ENCODE results near the gene MECP2.

Gene MECP2

DNA sequence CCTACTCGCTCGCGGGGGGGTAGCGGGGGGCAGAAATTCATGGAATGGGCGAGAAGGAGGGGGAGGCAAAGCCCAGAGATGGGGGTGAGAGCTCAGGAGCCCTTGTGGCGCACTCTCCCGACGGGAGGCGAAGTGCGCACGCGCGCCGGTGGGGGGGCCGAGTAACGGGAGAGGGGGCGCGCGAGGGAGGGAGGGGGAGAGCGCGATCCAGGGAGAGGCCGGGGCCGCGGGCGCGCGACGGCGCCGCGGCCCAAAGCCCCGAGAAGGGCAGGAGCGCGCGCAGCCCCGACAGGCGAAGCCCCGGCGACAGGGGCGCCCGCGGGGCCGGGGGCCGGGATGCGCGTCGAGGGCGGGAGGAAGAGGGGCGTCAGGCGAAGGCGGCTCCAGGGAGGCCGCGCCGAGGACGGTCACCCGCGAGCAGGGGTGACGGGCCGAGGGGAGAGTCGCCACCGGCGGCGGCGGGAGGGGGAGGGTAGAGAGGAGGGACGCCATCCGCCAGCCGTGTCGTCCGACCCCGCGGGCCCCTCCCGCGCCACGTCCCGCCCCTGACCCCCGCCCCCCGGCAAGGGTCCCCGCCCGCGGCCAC lies 421 bp downstream of the MECP2 start:
- in situ Hi-C loops (cut with HindIII; ENCODE audit: low pct_unique_long_range_greater_than_20kb, low sequenced_read_pairs): no loop called here
- DNase-seq (ENCODE audit: low read depth in 1 of 2, low spot score in 1 of 2): peak; percentile 39 to 48
- TF ChIP-seq JUND (IDR thresholded peaks at IDR 0.05; ENCODE audit: low read depth): no peak

- DNase-seq (ENCODE audit: low read depth in 1 of 2, low spot score in 1 of 2): no peak
- in situ Hi-C loops (cut with HindIII; ENCODE audit: low pct_unique_long_range_greater_than_20kb, low sequenced_read_pairs): no loop called here
- no peak for TF ChIP-seq JUND (IDR thresholded peaks at IDR 0.05; ENCODE audit: low read depth)
These were observed 1.1 kb downstream of the MECP2 start for GRCh38 chrX:154096140-154097002.

DNA sequence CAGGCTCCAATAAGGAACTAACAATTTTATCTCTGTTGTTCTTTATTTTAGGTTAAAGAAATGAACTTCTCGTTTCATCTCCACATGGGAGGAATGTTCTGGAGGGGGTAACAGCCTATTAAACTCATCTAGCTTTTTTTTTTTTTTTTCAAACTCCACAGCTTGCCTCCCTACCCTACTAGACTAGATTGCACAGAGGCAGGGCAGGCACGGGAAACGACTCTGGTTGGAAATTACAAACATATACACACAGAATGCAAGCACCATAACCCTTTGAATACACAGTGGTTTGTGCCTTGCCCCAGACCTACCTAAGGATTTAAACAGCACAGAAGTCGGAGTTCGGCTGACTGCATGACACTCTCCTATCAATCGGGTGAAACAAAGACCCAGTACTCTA lies 2.7 kb downstream of the MECP2 start:
- TF ChIP-seq JUND (IDR thresholded peaks at IDR 0.05; ENCODE audit: low read depth): no peak
- DNase-seq (ENCODE audit: low read depth in 1 of 2, low spot score in 1 of 2): no peak
- in situ Hi-C loops (cut with HindIII; ENCODE audit: low pct_unique_long_range_greater_than_20kb, low sequenced_read_pairs): no loop called here

DNA sequence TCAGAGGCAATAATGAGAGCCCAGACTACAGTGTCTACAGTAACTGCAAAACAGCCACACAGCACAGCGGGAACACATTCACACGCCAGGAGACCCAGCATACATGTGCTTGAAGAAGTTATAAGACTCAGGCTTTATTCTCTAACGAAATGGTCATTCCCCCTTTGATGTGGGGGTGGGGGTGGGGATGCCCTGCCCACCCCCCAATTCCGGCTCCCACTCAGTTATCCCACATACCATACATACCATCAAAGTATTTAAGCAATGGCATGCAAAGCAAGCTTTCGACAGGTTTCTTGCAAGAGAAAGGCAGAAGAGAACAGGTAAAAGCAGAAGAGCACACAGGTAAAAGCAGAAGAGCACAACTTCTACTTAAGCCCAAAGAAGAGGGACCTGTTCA lies 3.6 kb downstream of the MECP2 start:
- no peak for DNase-seq (ENCODE audit: low read depth in 1 of 2, low spot score in 1 of 2)
- no peak for TF ChIP-seq JUND (IDR thresholded peaks at IDR 0.05; ENCODE audit: low read depth)

GRCh38 chrX:154092371-154092770 lies 5.1 kb downstream of the MECP2 start:
- no peak for TF ChIP-seq JUND (IDR thresholded peaks at IDR 0.05; ENCODE audit: low read depth)
- in situ Hi-C loops (cut with HindIII; ENCODE audit: low pct_unique_long_range_greater_than_20kb, low sequenced_read_pairs): no loop called here
- no peak for DNase-seq (ENCODE audit: low read depth in 1 of 2, low spot score in 1 of 2)

More for the DNA sequence above, 3.6 kb downstream of the MECP2 start:
- in situ Hi-C loops (cut with HindIII; ENCODE audit: low pct_unique_long_range_greater_than_20kb, low sequenced_read_pairs): no loop called here

DNA sequence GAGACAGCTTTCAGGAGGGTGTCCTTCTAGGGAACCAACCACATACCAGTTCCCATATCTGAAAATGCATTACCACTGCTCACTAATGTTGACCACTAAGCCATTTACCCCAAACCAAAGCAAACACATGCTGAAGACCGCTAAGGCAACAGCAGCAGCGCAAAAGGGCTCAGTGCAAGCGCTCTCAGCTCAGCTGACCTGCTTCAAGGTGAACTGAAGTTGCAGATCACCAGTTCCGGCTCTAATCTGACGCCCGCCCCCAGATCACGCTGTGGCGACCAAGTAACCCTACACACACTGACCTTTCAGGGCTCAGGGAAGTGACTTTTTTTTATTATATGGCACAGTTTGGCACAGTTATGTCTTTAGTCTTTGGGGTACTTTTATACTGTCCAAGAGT lies 5.8 kb downstream of the MECP2 start:
- no peak for DNase-seq (ENCODE audit: low read depth in 1 of 2, low spot score in 1 of 2)
- in situ Hi-C loops (cut with HindIII; ENCODE audit: low pct_unique_long_range_greater_than_20kb, low sequenced_read_pairs): no loop called here
- TF ChIP-seq JUND (IDR thresholded peaks at IDR 0.05; ENCODE audit: low read depth): no peak

- in situ Hi-C loops (cut with HindIII; ENCODE audit: low pct_unique_long_range_greater_than_20kb, low sequenced_read_pairs): no loop called here
- TF ChIP-seq JUND (IDR thresholded peaks at IDR 0.05; ENCODE audit: low read depth): no peak
- no peak for DNase-seq (ENCODE audit: low read depth in 1 of 2, low spot score in 1 of 2)
These were observed 6.8 kb downstream of the MECP2 start for GRCh38 chrX:154090731-154091130.

DNA sequence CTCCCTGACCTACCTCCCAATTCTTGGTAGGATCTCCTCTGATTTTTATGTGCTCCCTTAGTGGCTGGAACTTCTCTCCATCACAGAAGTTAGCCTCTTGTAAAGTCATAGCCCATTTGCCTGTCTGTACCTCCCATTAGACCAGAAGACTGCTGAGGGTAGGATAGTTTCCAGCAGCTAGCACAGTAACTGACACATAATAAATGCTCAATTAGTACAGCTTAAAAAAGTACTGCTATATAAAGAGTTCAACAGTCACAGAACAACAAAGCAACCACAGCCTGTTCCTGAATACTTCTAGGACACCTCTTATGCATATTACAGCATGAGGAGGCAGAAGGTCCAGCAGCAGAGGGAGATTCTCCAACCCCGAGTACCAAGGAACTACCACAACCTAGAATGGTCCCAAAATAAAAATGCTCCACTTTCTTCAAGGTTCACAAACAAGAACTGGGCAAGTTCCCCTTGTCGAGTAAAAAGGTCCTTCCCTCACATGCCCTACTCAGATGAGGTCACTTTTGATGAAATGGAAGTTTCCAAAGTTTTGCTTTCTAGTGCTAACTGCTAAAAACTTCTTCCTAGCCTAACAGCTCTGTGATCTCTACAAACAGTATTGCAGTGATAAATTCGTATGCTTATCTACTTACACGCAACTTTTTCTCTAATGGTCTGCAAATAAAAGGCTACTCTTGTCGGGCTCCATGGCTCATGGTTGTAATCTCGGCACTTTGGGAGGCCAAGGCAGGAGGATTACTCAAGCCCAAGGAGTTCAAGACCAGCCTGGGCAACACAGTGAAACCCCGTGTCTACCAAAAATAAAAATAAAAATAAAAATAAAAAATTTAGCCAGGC lies 12.8 kb downstream of the MECP2 start:
- DNase-seq (ENCODE audit: low read depth in 1 of 2, low spot score in 1 of 2): no peak
- in situ Hi-C loops (cut with HindIII; ENCODE audit: low pct_unique_long_range_greater_than_20kb, low sequenced_read_pairs): no loop called here
- TF ChIP-seq JUND (IDR thresholded peaks at IDR 0.05; ENCODE audit: low read depth): no peak

- in situ Hi-C loops (cut with HindIII; ENCODE audit: low pct_unique_long_range_greater_than_20kb, low sequenced_read_pairs): no loop called here
- TF ChIP-seq JUND (IDR thresholded peaks at IDR 0.05; ENCODE audit: low read depth): no peak
These were observed 14.4 kb downstream of the MECP2 start for GRCh38 chrX:154083126-154083517.

GRCh38 chrX:154082396-154083125 lies 15.0 kb downstream of the MECP2 start:
- no peak for DNase-seq (ENCODE audit: low read depth in 1 of 2, low spot score in 1 of 2)
- in situ Hi-C loops (cut with HindIII; ENCODE audit: low pct_unique_long_range_greater_than_20kb, low sequenced_read_pairs): no loop called here
- TF ChIP-seq JUND (IDR thresholded peaks at IDR 0.05; ENCODE audit: low read depth): no peak

More at GRCh38 chrX:154083126-154083517, 14.4 kb downstream of the MECP2 start:
- DNase-seq (ENCODE audit: low read depth in 1 of 2, low spot score in 1 of 2): no peak

GRCh38 chrX:154077101-154077500 lies 20.4 kb downstream of the MECP2 start:
- TF ChIP-seq JUND (IDR thresholded peaks at IDR 0.05; ENCODE audit: low read depth): no peak
- in situ Hi-C loops (cut with HindIII; ENCODE audit: low pct_unique_long_range_greater_than_20kb, low sequenced_read_pairs): no loop called here
- DNase-seq (ENCODE audit: low read depth in 1 of 2, low spot score in 1 of 2): no peak

GRCh38 chrX:154074199-154074598 lies 23.3 kb downstream of the MECP2 start:
- peak in 1 of 2 experiments; percentile 9 for DNase-seq (ENCODE audit: low read depth in 1 of 2, low spot score in 1 of 2)
- TF ChIP-seq JUND (IDR thresholded peaks at IDR 0.05; ENCODE audit: low read depth): no peak
- in situ Hi-C loops (cut with HindIII; ENCODE audit: low pct_unique_long_range_greater_than_20kb, low sequenced_read_pairs): no loop called here
